Measurements from ENCODE around the gene MYBPC1.
"Not testable (repeated sequence)": the region's sequence is repeated elsewhere in the genome, so short reads cannot be mapped to it uniquely, and the experiment has no call there.

MYBPC1 gene

DNA sequence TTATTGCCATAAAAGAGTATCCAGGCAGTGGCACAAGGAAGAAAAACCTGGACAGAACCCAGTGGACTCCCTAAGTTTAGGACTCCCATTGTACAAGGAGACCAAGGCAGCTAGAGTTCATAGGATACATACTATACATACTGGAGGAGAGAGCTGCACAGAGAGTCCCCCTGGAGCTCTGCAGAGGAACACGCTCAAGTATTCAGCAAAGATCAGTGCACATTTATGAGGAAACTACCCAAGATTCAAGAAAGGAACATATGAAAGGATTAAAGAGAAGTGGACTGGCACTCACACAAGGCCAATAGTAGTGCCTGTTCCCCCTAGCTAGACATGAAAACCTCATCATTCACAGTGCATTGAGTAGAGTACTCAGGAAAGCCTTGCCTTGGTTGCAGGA is 59.7 kb downstream of the MYBPC1 start:
- no peak for DNase-seq (ENCODE audit: low spot score)

DNA sequence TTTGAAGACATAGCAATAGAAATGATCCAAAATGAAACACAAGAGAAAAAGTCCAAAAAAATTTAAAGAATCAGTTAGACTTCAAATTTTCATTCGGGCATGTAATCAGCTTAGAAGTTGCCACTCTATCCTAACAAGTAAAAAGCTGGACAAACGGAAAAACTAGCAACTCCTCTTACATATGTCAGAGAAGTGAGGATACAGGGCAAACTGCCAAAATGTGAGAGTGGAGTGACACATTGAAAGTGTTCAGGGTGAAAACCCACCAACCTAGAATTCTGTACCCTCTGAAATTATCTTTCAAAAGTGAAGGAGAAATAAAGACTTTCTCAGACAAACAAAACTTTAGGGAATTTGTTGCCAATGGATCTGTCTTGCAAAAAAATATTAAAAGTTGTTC is 60.6 kb downstream of the MYBPC1 start:
- no peak for DNase-seq (ENCODE audit: low spot score)

GRCh38 chr12:101660662-101661061 is 65.9 kb downstream of the MYBPC1 start:
- DNase-seq (ENCODE audit: low spot score), result not testable (repeated sequence)

GRCh38 chr12:101663298-101663697 is 68.5 kb downstream of the MYBPC1 start:
- DNase-seq (ENCODE audit: low spot score), result no peak

DNA sequence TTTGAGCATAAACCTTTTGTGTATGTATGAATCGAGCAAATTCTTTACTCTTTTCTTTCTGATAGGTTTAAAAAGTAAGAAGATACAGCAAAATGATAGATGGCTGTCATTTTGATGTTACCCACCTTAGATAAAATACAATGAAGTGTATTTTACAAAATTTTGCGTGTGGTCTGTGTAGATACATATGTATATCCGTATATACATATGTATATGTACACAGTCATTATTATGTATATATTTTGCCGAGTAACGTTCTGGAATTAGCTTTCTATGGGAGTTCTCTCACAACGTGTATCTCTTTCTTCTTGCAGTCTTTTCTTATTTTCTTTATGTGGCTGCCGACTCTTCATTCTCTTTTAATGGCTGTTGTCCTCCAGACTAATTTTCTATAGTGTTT is 70.2 kb downstream of the MYBPC1 start:
- no peak for DNase-seq (ENCODE audit: low spot score)

- DNase-seq (ENCODE audit: low spot score), result no peak
Observed at GRCh38 chr12:101666052-101666728, 71.4 kb downstream of the MYBPC1 start.

GRCh38 chr12:101667591-101667990 is 72.8 kb downstream of the MYBPC1 start:
- peak; percentile 76 for DNase-seq (ENCODE audit: low spot score)

GRCh38 chr12:101670007-101670671 is 75.4 kb downstream of the MYBPC1 start:
- peak; percentile 78 for DNase-seq (ENCODE audit: low spot score)

DNA sequence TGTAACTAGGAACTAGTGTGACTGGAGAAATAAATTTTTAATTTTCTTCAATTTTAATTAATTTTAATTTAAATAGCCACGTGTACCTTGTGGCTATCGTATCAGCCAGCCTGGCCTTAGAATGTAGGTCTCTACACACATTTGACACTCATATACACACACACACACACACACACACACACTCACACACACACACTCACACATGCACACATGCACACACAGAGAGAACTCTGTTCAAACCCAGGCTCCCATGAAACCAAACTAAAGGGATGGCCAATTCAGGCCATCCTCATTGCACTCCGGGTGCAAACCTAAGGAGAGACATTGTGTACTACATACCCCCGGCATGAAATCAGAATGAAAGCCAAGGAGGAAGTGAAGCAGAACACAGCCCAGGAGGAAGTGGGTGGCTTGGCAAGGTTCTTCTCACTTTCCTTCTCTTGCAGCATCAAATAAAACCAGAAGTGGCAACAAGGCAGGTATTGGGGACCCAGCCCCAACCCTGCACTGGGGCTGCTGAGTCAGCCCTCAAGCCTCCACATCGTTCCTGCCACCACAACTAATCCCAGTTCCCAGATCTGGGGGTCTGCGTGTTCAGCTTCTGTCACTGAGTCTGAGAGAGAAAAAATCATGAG is 76.5 kb downstream of the MYBPC1 start:
- no peak for DNase-seq (ENCODE audit: low spot score)

GRCh38 chr12:101671833-101672232 is 77.1 kb downstream of the MYBPC1 start:
- no peak for DNase-seq (ENCODE audit: low spot score)

DNA sequence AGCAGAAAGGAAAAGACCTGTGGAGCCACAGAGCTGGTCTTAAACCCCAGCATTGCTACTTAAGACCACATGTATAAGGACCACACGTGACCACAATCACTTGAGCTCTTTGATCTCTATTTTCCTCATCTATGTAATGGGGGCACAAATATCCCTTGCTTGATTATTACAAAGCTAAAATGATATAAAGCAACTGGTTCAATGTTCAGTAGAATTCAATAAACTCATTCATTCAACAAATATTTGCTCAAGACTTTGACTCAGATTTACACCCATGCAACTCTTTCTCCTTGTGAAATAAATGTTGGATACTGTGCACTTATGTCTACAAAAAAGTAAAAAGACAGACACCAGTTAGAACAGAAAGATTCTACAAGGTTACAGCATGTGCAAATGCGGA is 80.8 kb downstream of the MYBPC1 start:
- no peak for DNase-seq (ENCODE audit: low spot score)

DNA sequence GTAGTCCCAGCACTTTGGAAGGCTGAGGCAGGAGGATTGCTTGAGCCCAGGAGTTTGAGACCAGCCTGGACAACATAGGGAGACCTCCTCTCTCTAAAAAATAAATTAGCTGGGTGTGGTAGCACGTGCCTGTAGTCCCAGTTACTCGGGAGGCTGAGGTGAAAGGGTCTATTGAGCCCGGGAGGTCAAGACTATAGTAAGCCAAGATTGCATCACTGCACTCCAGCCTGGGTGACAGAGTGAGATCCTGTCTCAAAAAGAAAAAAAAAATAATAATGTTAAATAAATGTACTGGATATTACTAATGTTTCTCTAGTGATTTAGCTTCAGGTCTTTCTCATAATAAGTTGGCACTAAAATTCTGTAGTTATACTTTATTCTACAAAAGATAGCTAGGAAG is 81.7 kb downstream of the MYBPC1 start:
- not testable (repeated sequence) for DNase-seq (ENCODE audit: low spot score)

DNA sequence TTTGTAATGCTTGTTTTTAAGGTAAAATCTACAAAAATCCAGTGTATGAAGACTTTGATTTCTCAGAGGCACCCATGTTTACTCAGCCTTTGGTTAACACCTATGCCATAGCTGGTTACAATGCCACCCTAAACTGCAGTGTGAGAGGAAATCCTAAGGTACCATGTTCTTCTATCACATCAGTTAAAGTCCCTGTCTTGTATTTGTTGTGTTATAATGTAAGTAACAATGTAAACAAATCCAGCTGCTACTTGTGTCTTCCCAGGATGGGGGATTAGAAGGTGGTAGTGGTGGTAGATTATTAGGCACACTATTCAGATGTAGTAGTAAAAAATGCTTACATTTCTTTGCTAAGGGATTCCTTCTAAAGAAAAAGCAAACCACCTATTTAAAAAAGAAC is 83.3 kb downstream of the MYBPC1 start:
- DNase-seq (ENCODE audit: low spot score), result no peak

DNA sequence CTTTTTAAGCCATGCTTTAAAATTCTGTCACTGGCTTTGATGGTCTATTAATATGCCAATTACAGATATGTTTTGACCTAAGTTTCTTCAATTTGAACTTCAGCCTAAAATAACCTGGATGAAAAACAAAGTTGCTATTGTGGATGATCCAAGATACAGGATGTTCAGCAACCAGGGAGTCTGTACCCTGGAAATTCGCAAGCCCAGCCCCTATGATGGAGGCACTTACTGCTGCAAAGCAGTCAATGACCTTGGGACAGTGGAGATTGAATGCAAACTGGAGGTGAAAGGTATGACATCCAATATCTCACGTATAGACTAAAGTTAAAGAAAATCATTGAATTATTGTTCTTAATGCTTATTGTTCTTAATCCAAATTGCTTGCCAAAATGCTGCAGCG is 85.5 kb downstream of the MYBPC1 start:
- no peak for DNase-seq (ENCODE audit: low spot score)

DNA sequence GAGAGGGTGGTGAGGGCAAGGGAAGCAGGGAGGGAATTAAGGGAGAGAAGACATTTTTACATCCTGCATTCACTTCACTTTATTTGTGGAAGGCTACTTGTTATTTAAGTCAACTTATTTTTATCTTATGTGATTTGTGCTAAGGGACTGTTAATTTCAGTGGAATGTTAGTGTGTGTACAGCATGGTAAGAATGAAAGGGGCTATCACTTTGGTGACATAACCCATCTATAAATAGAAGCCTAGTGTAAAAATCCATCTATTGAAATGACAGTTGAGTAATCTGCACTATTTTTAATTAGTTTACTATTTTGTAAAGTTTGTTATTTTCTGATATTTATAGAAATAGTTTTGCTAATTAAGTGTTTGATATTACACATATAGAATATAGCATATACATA is 85.9 kb downstream of the MYBPC1 start:
- DNase-seq (ENCODE audit: low spot score), result no peak

DNA sequence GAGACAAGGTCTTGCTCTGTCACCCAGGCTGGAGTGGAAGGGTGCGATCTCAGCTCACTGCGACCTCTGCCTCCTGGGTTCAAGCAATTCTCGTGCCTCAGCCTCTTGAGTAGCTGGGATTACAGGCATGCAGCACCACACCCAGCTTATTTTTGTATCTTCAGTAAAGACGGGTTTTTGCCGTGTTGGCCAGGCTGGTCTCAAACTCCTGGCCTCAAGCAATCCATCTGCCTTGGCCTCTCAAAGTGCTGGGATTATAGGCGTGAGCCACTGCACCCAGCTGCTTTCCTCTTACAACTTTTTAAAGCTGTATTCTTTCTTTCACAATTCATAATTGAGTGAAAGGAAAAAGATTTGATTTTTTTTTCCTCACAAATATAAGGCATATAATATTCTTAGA is 86.9 kb downstream of the MYBPC1 start:
- DNase-seq (ENCODE audit: low spot score), result not testable (repeated sequence)

DNA sequence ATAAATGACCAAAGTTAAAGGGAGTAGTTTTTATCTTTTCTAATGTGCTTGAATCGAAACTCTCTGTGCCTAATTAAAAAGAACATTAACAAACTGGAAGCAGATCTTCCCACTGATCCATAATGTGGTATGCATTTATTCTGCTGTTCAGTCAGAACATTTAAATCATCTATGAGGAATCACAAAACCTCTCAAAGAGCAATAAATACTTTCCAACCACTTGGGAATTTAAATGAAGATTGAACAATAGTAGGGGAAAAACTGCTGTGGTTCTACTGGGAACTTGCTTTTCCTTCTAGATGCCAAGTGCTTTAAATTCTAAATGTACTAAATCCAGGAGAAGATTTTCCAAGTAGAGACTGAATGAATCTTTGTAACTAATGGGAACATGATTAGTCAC is 90.3 kb downstream of the MYBPC1 start:
- no peak for DNase-seq (ENCODE audit: low spot score)

DNA sequence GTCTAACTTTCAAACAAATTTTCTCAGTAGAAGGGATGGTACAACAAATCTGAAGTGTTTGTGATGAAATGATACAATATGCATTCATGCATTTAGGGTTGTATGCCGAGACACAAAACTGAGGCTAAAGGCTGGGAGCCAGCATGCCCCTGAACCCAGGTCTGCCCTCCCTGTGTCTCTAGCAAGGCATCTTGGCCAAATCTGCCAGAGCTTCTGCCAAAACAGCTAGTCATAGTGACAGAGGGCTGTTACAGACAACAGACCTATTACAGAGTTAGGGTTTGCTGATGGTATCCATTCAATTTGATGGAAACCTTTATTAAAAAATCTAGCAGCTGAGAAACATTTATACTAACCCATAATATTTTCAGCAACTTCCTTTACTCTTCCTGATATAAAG is 91.4 kb downstream of the MYBPC1 start:
- no peak for DNase-seq (ENCODE audit: low spot score)

DNA sequence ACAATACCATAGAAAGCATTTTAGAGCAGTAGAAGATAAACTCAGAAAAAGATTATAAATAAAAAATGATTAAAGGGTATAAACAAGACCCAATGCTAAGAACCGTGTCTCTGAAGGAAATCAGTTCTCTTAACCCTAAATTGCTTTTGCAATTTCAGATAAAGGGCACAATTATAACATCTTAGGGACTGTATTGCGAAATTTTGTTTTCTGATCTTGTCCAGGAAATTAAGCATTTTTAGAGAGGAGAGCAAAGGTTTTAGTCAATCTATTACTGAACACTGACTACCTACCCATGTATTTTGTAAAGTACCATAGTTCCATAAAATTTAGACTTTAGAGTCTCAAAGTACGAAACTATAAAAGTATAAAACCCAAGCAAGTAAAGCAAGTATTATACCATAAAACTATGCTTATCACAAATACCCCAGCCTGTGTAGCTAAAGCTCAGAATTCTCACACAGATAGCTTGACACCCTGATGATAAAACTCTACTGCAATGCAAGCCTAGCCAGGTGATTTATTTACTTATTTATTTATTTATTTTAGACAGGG is 95.8 kb downstream of the MYBPC1 start:
- no peak for DNase-seq (ENCODE audit: low spot score)

DNA sequence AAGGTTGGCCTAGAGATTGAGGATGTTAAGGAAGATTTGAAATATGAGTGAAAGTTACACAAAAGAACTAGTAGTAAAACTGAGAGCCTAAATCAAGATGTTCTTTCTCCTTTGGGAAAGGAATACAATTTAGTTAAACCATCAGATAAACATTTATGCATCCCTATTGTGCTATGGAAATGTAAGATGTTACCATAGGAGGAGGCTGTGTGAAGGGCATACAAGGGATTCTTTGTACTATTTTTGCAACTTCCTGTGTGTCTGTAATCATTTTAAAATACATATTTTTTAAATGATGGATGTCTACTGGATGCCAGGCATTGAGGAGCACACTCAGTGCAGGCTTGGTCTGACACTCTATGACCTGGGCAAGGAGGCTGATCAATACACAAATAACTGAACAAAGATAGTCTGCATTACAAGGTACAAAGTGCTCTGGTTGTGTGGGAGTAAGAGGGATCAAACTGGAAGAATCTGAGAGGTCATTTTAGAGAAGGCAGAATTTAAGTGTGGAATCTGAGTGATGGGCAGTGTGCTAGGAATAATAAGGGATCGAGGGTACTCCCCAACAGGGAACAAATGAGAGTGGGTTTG is 96.8 kb downstream of the MYBPC1 start:
- peak; percentile 32 for DNase-seq (ENCODE audit: low spot score)

GRCh38 chr12:101694297-101694848 is 99.6 kb downstream of the MYBPC1 start:
- DNase-seq (ENCODE audit: low spot score), result no peak

GRCh38 chr12:101694986-101695385 is 100.2 kb downstream of the MYBPC1 start:
- no peak for DNase-seq (ENCODE audit: low spot score)

Measured in COLO829 (cell line).